CD4-positive, alpha-beta T cell treated with Interleukin-17A for 4 hours (primary cell): ENCODE results near the gene PSMA6.
"Not testable (repeated sequence)": the region's sequence is repeated elsewhere in the genome, so short reads cannot be mapped to it uniquely, and the experiment has no call there.

Source experiments
- DNase-seq: peaks from one replicate; pipeline ENCODE4 v3.0.0-alpha.2; 2020; ENCODE audit warnings: mixed read lengths

PSMA6 gene

GRCh38 chr14:35285168-35286002, 6.8 kb upstream of the PSMA6 start:
- peak; percentile 13 for DNase-seq

GRCh38 chr14:35286003-35286600, 6.1 kb upstream of the PSMA6 start:
- no peak for DNase-seq

- no peak for DNase-seq
Observed at GRCh38 chr14:35286707-35287106, 5.5 kb upstream of the PSMA6 start.

- DNase-seq = no peak
Observed at GRCh38 chr14:35287431-35288013, 4.7 kb upstream of the PSMA6 start.

- DNase-seq = no peak
Observed at GRCh38 chr14:35289623-35290022, 2.6 kb upstream of the PSMA6 start.

- DNase-seq = no peak
Observed at GRCh38 chr14:35292770-35293561, 784 bp downstream of the PSMA6 start.

GRCh38 chr14:35295845-35296161, 3.6 kb downstream of the PSMA6 start:
- no peak for DNase-seq

- DNase-seq = no peak
Observed at GRCh38 chr14:35296545-35296944, 4.4 kb downstream of the PSMA6 start.

- no peak for DNase-seq
Observed at GRCh38 chr14:35297706-35298105, 5.5 kb downstream of the PSMA6 start.

- DNase-seq = no peak
Observed at GRCh38 chr14:35298351-35298750, 6.2 kb downstream of the PSMA6 start.

- DNase-seq = peak; percentile 5
Observed at GRCh38 chr14:35299708-35300107, 7.5 kb downstream of the PSMA6 start.

- no peak for DNase-seq
Observed at GRCh38 chr14:35300228-35300627, 8.0 kb downstream of the PSMA6 start.

GRCh38 chr14:35301334-35301733, 9.2 kb downstream of the PSMA6 start:
- DNase-seq = not testable (repeated sequence)

- no peak for DNase-seq
Observed at GRCh38 chr14:35301735-35302528, 9.8 kb downstream of the PSMA6 start.

GRCh38 chr14:35303149-35303935, 11.2 kb downstream of the PSMA6 start:
- DNase-seq = no peak

GRCh38 chr14:35304812-35305462, 12.8 kb downstream of the PSMA6 start:
- DNase-seq = no peak

GRCh38 chr14:35305633-35306032, 13.5 kb downstream of the PSMA6 start:
- DNase-seq = no peak

- no peak for DNase-seq
Observed at GRCh38 chr14:35306114-35306513, 13.9 kb downstream of the PSMA6 start.

GRCh38 chr14:35317820-35318219, 25.6 kb downstream of the PSMA6 start:
- DNase-seq = no peak

GRCh38 chr14:35319509-35319908, 27.3 kb downstream of the PSMA6 start:
- DNase-seq = no peak

GRCh38 chr14:35320472-35320871, 28.3 kb downstream of the PSMA6 start:
- DNase-seq = no peak
